ENCODE measurements around the gene WDR83. TPM values are rescaled to one million over a fixed set of nuclear protein-coding genes. Genes with fewer than 3 reads are reported as not detected.
"Not testable (repeated sequence)": the region's sequence is repeated elsewhere in the genome, so short reads cannot be mapped to it uniquely, and the experiment has no call there.

The WDR83 gene
- total RNA-seq, 1 donor from 2014 or later, result 13.2 TPM

- Mint-ChIP-seq H3K27me3 (ENCODE audit: unreplicated experiment) (peaks cover 20% of the 10 kb centered on the region), H3K36me3 (ENCODE audit: low read depth, unreplicated experiment) (peaks cover 36% of the 10 kb centered on the region), H3K4me1 (ENCODE audit: unreplicated experiment) (peaks cover 16% of the 10 kb centered on the region), H3K27ac (ENCODE audit: unreplicated experiment) (no peak overlapping the region), H3K9me3 (ENCODE audit: unreplicated experiment) (no peaks in the 10 kb centered on the region), H3K4me3 (ENCODE audit: unreplicated experiment) (no peak overlapping the region)
- TF ChIP-seq, protein P1, sequence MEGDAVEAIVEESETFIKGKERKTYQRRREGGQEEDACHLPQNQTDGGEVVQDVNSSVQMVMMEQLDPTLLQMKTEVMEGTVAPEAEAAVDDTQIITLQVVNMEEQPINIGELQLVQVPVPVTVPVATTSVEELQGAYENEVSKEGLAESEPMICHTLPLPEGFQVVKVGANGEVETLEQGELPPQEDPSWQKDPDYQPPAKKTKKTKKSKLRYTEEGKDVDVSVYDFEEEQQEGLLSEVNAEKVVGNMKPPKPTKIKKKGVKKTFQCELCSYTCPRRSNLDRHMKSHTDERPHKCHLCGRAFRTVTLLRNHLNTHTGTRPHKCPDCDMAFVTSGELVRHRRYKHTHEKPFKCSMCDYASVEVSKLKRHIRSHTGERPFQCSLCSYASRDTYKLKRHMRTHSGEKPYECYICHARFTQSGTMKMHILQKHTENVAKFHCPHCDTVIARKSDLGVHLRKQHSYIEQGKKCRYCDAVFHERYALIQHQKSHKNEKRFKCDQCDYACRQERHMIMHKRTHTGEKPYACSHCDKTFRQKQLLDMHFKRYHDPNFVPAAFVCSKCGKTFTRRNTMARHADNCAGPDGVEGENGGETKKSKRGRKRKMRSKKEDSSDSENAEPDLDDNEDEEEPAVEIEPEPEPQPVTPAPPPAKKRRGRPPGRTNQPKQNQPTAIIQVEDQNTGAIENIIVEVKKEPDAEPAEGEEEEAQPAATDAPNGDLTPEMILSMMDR (IDR thresholded peaks at IDR 0.05; ENCODE audit: unreplicated experiment), result no peak
- DNase-seq (ENCODE audit: low spot score), result no peak
These were observed 9.3 kb downstream of the WDR83 start for GRCh38 chr19:12675940-12676339.

- peak overlapping the region; percentile 66 for H3K4me3 Mint-ChIP-seq (ENCODE audit: unreplicated experiment)
- peak overlapping the region; percentile 42 for H3K27ac Mint-ChIP-seq (ENCODE audit: unreplicated experiment)
- peaks cover 40% of the 10 kb centered on the region for H3K36me3 Mint-ChIP-seq (ENCODE audit: low read depth, unreplicated experiment)
- DNase-seq (ENCODE audit: low spot score), result peak; percentile 92
- TF ChIP-seq, protein P1 (IDR thresholded peaks at IDR 0.05; ENCODE audit: unreplicated experiment), result peak; percentile 85
- peaks cover 24% of the 10 kb centered on the region for H3K27me3 Mint-ChIP-seq (ENCODE audit: unreplicated experiment)
- no peaks in the 10 kb centered on the region for H3K9me3 Mint-ChIP-seq (ENCODE audit: unreplicated experiment)
- peaks cover 20% of the 10 kb centered on the region for H3K4me1 Mint-ChIP-seq (ENCODE audit: unreplicated experiment)
These were observed 9.8 kb downstream of the WDR83 start for GRCh38 chr19:12676384-12676792.

DNA sequence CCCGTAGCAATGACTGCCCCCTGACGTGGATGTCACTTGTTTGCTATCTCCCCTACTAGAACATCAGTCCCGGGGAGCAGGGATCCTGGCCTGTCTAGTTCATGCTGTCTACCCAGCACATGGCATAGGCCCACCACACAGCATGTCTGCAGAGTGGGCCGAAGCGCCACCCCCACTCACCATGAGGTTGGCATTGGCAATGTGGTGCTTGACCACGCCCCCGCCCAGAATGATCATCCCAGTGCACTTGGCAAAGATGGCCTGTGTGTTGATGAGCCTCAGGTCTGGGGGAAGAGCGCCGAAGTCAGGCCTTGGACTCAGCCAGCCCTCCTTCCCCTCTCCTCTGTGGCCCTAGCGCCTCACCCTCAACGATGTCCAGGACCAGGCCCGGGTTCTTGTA lies 10.3 kb downstream of the WDR83 start:
- TF ChIP-seq, protein P1 (IDR thresholded peaks at IDR 0.05; ENCODE audit: unreplicated experiment), result no peak
- H3K36me3 Mint-ChIP-seq (ENCODE audit: low read depth, unreplicated experiment), result peaks cover 38% of the 10 kb centered on the region
- peaks cover 22% of the 10 kb centered on the region for H3K27me3 Mint-ChIP-seq (ENCODE audit: unreplicated experiment)
- peak overlapping the region; percentile 66 for H3K4me3 Mint-ChIP-seq (ENCODE audit: unreplicated experiment)
- H3K27ac Mint-ChIP-seq (ENCODE audit: unreplicated experiment), result no peak overlapping the region
- no peaks in the 10 kb centered on the region for H3K9me3 Mint-ChIP-seq (ENCODE audit: unreplicated experiment)
- no peak for DNase-seq (ENCODE audit: low spot score)
- peaks cover 18% of the 10 kb centered on the region for H3K4me1 Mint-ChIP-seq (ENCODE audit: unreplicated experiment)

- H3K4me3 Mint-ChIP-seq (ENCODE audit: unreplicated experiment); DNase-seq (ENCODE audit: low spot score); H3K27ac Mint-ChIP-seq (ENCODE audit: unreplicated experiment); H3K9me3 Mint-ChIP-seq (ENCODE audit: unreplicated experiment): not testable (repeated sequence)
- Mint-ChIP-seq H3K36me3 (ENCODE audit: low read depth, unreplicated experiment) (peaks cover 33% of the 10 kb centered on the region), H3K27me3 (ENCODE audit: unreplicated experiment) (peaks cover 25% of the 10 kb centered on the region), H3K4me1 (ENCODE audit: unreplicated experiment) (peaks cover 16% of the 10 kb centered on the region)
These were observed 11.4 kb downstream of the WDR83 start for GRCh38 chr19:12678039-12678438.

- Mint-ChIP-seq H3K36me3 (ENCODE audit: low read depth, unreplicated experiment) (peaks cover 21% of the 10 kb centered on the region), H3K4me3 (ENCODE audit: unreplicated experiment) (peak overlapping the region; percentile 76), H3K27ac (ENCODE audit: unreplicated experiment) (peak overlapping the region; percentile 57), H3K27me3 (ENCODE audit: unreplicated experiment) (peaks cover 21% of the 10 kb centered on the region), H3K4me1 (ENCODE audit: unreplicated experiment) (peaks cover 6% of the 10 kb centered on the region), H3K9me3 (ENCODE audit: unreplicated experiment) (no peaks in the 10 kb centered on the region)
- DNase-seq (ENCODE audit: low spot score), result no peak
- TF ChIP-seq, protein P1 (IDR thresholded peaks at IDR 0.05; ENCODE audit: unreplicated experiment), result no peak
These were observed 13.4 kb downstream of the WDR83 start for GRCh38 chr19:12680034-12680433.
